LNCaP clone FGC (cell line): ENCODE measurements around the gene KRTAP4-7.
"Not testable (repeated sequence)": the region's sequence is repeated elsewhere in the genome, so short reads cannot be mapped to it uniquely, and the experiment has no call there.

ENCODE experiments used
- DNase-seq: peaks from one replicate; pipeline ENCODE4 v3.0.0-alpha.2; 2011; ENCODE audit warnings: low read depth
- H3K4me3 ChIP-seq: 2 replicates; pipeline ENCODE4 v1.5.1; 2011; ENCODE audit warnings: mild to moderate bottlenecking, low read depth, low read length, control low read depth
- CTCF ChIP-seq: IDR thresholded peaks from 2 replicates; pipeline ENCODE4 v1.5.1; 2012; ENCODE audit warnings: mild to moderate bottlenecking; ENCODE audit not compliant: control insufficient read depth, insufficient read depth; ENCODE audit errors: extremely low read depth

The KRTAP4-7 gene

GRCh38 chr17:41084100-41084856, at the start of gene KRTAP4-7:
KRTAP4-7 (plus strand) TSS chr17:41084150; CDS start chr17:41084207, 57 bp downstream.
- not testable (repeated sequence) for H3K4me3 ChIP-seq

GRCh38 chr17:41034346-41034935, 49.5 kb upstream of the KRTAP4-7 start, which contains the start of gene KRTAP1-3:
KRTAP1-3 (minus strand) TSS chr17:41034874; CDS start chr17:41034821, 53 bp downstream.
- DNase-seq, H3K4me3 ChIP-seq: not testable (repeated sequence)

More at GRCh38 chr17:41084100-41084856, at the start of gene KRTAP4-7:
- not testable (repeated sequence) for DNase-seq

GRCh38 chr17:41037853-41038350, 46.0 kb upstream of the KRTAP4-7 start:
- no peak for DNase-seq
- no peak overlapping the region for H3K4me3 ChIP-seq
- no peak for TF ChIP-seq CTCF

GRCh38 chr17:41040783-41041571, 43.0 kb upstream of the KRTAP4-7 start, which contains the start of gene KRTAP1-1:
KRTAP1-1 (minus strand) TSS chr17:41041450; CDS start chr17:41041397, 53 bp downstream.
- H3K4me3 ChIP-seq, DNase-seq: not testable (repeated sequence)

GRCh38 chr17:41042953-41043352, 41.0 kb upstream of the KRTAP4-7 start:
- no peak for TF ChIP-seq CTCF
- H3K4me3 ChIP-seq, result no peak overlapping the region
- no peak for DNase-seq

- not testable (repeated sequence) for H3K4me3 ChIP-seq, DNase-seq
Measured at GRCh38 chr17:41046735-41047465, 37.0 kb upstream of the KRTAP4-7 start, which contains the start of gene KRTAP2-1. KRTAP2-1 (minus strand) TSS chr17:41047316; CDS start chr17:41047267, 49 bp downstream.

GRCh38 chr17:41048441-41048840, 35.5 kb upstream of the KRTAP4-7 start:
- no peak overlapping the region for H3K4me3 ChIP-seq
- DNase-seq, result no peak
- TF ChIP-seq CTCF, result no peak

GRCh38 chr17:41049110-41049509, 34.8 kb upstream of the KRTAP4-7 start:
- TF ChIP-seq CTCF, result no peak
- H3K4me3 ChIP-seq, result no peak overlapping the region
- DNase-seq, result no peak
